ENCODE measurements around the gene CYTH4. TPM values are rescaled to one million over a fixed set of nuclear protein-coding genes. Genes with fewer than 3 reads are reported as not detected.

CYTH4 gene
- total RNA-seq, 2 donors from 2014 or later, result 50.8 to 78.0 TPM

DNA sequence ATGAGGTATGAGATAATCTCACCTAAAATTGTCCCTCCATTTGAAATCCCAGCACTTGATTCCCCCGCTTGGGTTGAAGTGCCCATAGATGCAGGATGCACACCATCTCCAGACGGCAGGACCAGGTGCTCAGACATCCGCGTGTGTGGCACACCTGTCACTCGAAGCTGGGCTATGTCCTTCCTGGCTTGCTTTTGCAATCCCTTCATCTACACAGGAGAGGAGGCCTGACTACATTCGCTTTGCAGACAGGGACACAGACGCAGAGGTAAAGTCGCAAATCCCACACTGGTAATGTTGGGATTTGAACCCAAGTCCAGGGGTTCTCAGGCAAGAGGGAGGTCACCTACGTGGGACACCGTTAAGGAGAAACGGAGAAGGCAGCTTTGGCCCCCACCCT lies 7.2 kb upstream of the CYTH4 start:
- Histone ChIP-seq H3K4me1 (ENCODE audit: control insufficient read depth in 1 of 2, low read depth in 2 of 2) (no peaks in the 10 kb centered on the region), H3K9me3 (no peaks in the 10 kb centered on the region), H3K27ac (no peak overlapping the region), H3K36me3 (no peaks in the 10 kb centered on the region), H3K4me3 (no peak overlapping the region), H3K27me3 (replicated peaks; ENCODE audit: insufficient read depth) (no peaks in the 10 kb centered on the region)
- TF ChIP-seq CTCF (IDR thresholded peaks at IDR 0.05), result no peak
- ATAC-seq (ENCODE audit: insufficient number of reproducible peaks, low FRiP score, low read depth) (no peak), DNase-seq (ENCODE audit: low spot score) (no peak)

- TF ChIP-seq CTCF (IDR thresholded peaks at IDR 0.05), result no peak
- no peaks in the 10 kb centered on the region for H3K36me3 ChIP-seq
- ATAC-seq (ENCODE audit: insufficient number of reproducible peaks, low FRiP score, low read depth) (no peak), DNase-seq (ENCODE audit: low spot score) (no peak)
- H3K4me1 ChIP-seq (ENCODE audit: control insufficient read depth in 1 of 2, low read depth in 2 of 2), result no peaks in the 10 kb centered on the region
- H3K27ac ChIP-seq, result no peak overlapping the region
- H3K9me3 ChIP-seq, result no peaks in the 10 kb centered on the region
- H3K4me3 ChIP-seq, result no peak overlapping the region
- no peaks in the 10 kb centered on the region for H3K27me3 ChIP-seq (replicated peaks; ENCODE audit: insufficient read depth)
These were observed 6.7 kb upstream of the CYTH4 start for GRCh38 chr22:37275622-37276021.

DNA sequence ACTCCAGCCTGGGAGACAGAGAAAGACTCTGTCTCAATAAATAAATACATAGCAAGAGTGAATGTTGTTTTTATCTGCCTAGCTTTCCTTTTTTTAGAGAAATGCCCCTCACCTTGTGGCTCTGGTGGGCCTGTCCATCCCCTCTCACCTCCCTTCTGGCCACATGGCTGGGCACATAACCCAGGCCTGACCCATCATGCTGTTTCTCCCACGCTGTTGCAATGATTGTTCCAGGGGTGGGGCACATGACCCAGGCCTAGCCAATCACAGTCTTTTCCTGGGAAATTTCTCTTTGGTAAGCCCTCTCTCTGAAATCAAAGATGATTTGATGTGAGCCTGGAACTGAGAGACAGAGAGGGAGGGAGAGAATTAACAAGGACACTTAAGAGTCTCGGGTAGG lies 5.5 kb upstream of the CYTH4 start:
- H3K9me3 ChIP-seq, result no peaks in the 10 kb centered on the region
- no peak for DNase-seq (ENCODE audit: low spot score)
- no peak overlapping the region for H3K27ac ChIP-seq
- H3K27me3 ChIP-seq (replicated peaks; ENCODE audit: insufficient read depth), result no peaks in the 10 kb centered on the region
- H3K4me1 ChIP-seq (ENCODE audit: control insufficient read depth in 1 of 2, low read depth in 2 of 2), result no peaks in the 10 kb centered on the region
- H3K36me3 ChIP-seq, result no peaks in the 10 kb centered on the region
- TF ChIP-seq CTCF (IDR thresholded peaks at IDR 0.05), result no peak
- H3K4me3 ChIP-seq, result no peak overlapping the region
- ATAC-seq (ENCODE audit: insufficient number of reproducible peaks, low FRiP score, low read depth), result no peak

DNA sequence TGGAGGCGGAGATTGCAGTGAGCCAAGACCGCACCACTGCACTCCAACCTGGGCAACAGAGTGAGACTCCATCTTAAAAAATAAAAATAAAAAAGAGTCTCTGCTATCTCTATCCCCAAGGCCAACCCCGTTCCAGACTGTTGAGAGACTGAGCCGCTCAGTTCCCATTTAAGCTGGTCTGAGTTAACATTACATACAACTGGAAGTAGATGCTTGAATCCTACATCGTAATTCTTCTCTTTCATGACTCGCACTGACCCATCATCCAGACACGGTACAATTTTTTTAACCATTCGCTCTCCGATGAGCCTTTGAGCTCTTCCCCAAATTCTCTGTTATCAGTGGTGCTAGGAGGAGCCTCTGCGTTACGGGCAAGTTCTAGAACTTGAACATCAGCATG lies 4.9 kb upstream of the CYTH4 start:
- no peak for ATAC-seq (ENCODE audit: insufficient number of reproducible peaks, low FRiP score, low read depth)
- Histone ChIP-seq H3K36me3 (no peaks in the 10 kb centered on the region), H3K4me1 (ENCODE audit: control insufficient read depth in 1 of 2, low read depth in 2 of 2) (no peaks in the 10 kb centered on the region), H3K9me3 (no peaks in the 10 kb centered on the region), H3K4me3 (no peak overlapping the region), H3K27me3 (replicated peaks; ENCODE audit: insufficient read depth) (no peaks in the 10 kb centered on the region), H3K27ac (no peak overlapping the region)
- no peak for TF ChIP-seq CTCF (IDR thresholded peaks at IDR 0.05)
- DNase-seq (ENCODE audit: low spot score), result no peak

DNA sequence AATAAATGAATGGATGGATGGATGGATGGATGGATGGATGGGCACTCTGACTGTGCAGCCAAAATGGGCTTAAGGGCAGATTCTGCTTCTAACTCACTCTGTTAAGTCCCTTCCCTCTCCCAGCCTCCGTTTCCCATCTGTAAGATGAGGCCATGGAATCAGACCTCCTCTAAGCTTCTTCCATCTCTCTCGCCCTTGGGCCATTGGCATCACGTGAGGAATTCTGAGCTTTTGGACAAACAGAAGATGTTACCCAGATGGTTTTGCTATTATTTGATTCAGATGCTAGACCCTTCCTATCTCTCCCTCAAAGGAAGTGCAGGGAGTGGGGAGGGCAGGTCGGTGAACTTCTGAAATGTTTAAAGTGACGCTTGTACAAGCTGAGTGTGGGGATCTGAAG lies 4.0 kb upstream of the CYTH4 start:
- no peak overlapping the region for H3K27ac ChIP-seq
- H3K9me3 ChIP-seq, result no peaks in the 10 kb centered on the region
- no peak for DNase-seq (ENCODE audit: low spot score)
- H3K4me1 ChIP-seq (ENCODE audit: control insufficient read depth in 1 of 2, low read depth in 2 of 2), result no peaks in the 10 kb centered on the region
- no peaks in the 10 kb centered on the region for H3K27me3 ChIP-seq (replicated peaks; ENCODE audit: insufficient read depth)
- TF ChIP-seq CTCF (IDR thresholded peaks at IDR 0.05), result no peak
- H3K36me3 ChIP-seq, result no peaks in the 10 kb centered on the region
- no peak overlapping the region for H3K4me3 ChIP-seq
- ATAC-seq (ENCODE audit: insufficient number of reproducible peaks, low FRiP score, low read depth), result no peak

All from thoracic aorta (tissue), 2 donors.